GM21360 (cell line): ENCODE data around the gene PABPN1L.

ENCODE experiments used
- ATAC-seq: cut with Tn5 transposase; IDR thresholded peaks from one replicate; pipeline ENCODE4 v1.9.1; 2021; ENCODE audit warnings: mild to moderate bottlenecking, moderate library complexity; ENCODE audit not compliant: unreplicated experiment

Gene PABPN1L

GRCh38 chr16:88866151-88866920, at the start of gene PABPN1L:
TSS of gene PABPN1L (minus strand) at chr16:88866660. CDS start at chr16:88866606, 54 bp downstream.
- ATAC-seq, result no peak

DNA sequence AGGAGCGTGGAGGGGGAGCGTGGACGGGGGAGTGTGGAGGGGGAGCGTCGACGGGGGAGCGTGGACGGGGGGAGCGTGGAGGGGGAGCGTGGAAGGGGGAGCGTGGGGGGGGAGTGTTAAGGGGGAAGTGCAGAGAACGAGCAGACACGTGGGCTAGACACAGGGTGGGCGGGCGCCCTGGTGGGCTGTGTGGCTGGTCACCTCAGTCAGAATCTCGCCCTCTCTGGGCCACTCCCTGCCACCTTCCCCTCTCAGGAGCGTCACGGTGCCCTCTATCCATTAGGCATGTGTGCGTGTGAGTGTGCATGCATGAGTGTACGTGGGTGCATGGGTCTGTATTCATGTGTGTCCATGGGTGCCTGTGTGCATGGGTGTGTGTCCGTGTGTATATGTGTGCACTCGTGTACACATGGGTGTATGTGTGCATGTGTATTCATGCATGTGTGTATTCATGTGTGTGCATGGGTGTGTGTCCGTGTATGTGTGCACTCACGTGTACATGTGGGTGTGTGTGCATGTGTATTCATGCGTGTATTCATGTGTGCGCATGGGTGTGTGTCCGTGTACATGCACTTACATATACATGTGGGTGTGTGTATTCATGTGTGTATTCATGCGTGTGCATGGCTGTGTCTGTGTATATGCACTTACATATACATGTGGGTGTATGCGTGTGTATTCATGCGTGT, 49.3 kb upstream of the PABPN1L start:
- no peak for ATAC-seq

DNA sequence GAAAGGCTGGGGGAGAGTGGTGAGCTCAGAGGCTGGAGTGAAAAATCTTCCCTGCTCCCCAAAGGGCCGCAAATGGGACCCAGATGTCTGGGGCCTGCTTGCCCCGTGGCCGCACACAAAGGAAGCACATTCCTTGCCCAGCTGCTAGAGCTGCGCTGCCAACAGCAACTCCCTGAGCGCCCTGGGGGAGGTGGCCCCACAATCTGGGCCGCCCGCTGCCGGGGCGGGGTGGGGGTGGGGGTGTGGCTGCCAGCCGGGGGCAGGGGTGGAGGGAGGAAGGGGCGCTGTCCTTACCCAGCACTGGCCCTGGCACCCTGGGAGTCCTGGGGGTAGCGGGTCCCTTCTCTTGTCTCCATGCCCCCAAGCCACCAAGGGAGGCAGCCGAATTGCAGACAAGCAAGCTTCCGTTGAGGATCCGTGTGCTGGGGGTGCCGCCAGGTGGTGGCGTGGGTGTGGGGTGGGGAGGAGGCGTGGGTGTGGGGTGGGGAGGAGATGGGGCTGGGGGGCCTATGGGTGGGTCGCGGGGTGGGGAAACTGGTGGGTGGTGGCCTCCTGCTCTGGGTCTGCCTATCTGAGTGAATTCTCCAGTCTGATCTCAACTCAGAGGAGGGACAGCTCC, 48.4 kb upstream of the PABPN1L start:
- no peak for ATAC-seq

GRCh38 chr16:88913870-88914269, 47.4 kb upstream of the PABPN1L start:
- no peak for ATAC-seq

- no peak for ATAC-seq
Observed at GRCh38 chr16:88913001-88913612, 46.6 kb upstream of the PABPN1L start.

- ATAC-seq, result no peak
Observed at GRCh38 chr16:88912556-88912955, 46.1 kb upstream of the PABPN1L start.

DNA sequence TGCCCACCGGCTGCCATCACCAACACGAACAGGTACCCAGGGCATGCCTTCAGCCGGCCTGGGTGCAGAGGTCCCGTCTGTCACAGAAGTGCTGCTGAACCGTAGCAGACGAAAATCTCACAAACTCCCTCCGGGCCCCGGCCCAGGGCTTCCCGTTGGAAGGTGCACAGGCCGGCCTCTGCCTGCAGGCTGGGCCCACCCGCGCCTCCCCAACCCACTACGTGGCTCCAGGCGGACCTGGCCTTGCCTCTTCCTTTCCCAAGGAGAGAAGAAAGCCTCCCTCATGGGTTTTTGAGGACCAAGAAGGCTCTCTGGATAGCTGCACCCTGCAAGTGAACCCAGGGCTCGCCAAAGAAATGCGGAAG, 45.5 kb upstream of the PABPN1L start:
- ATAC-seq, result no peak

DNA sequence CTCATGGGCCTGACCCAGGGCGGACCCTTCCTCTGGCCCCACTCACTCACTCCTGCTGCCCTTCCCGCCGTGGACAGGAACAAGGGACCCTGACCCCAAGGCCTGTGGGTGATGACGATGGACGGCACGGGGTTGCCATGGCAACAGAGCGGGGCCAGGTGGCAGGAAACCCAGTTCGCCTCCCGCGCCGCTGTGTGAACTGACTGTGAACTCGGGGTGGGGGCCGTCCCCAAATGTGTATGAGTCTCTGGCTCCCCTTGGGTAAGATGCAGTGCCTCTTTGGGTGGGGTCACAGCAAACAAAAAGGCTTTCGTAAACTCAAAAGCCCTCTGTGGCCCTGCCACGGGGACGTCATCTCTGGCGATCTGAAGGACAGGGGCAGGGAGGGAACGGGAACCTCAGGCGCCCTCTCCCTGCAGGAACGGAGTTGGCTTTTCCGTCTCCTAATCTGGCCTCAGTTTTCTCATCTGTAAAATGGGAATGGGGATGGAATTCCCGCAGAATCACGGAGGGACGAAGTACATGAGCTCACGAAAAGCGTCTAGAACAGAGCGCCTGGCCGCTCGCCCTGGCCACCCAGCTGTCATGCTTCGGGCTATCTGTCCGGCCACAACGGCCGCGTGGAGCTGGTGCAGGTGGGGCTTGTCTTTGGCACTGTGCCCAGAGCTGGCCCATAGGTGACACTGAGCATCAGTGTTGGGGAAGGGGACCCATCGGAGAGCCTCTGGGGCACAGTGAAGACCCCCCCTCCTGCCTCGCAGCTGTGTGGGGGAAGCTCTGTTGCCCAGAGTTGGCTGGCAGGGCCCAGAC, 44.9 kb upstream of the PABPN1L start:
- ATAC-seq, result no peak

DNA sequence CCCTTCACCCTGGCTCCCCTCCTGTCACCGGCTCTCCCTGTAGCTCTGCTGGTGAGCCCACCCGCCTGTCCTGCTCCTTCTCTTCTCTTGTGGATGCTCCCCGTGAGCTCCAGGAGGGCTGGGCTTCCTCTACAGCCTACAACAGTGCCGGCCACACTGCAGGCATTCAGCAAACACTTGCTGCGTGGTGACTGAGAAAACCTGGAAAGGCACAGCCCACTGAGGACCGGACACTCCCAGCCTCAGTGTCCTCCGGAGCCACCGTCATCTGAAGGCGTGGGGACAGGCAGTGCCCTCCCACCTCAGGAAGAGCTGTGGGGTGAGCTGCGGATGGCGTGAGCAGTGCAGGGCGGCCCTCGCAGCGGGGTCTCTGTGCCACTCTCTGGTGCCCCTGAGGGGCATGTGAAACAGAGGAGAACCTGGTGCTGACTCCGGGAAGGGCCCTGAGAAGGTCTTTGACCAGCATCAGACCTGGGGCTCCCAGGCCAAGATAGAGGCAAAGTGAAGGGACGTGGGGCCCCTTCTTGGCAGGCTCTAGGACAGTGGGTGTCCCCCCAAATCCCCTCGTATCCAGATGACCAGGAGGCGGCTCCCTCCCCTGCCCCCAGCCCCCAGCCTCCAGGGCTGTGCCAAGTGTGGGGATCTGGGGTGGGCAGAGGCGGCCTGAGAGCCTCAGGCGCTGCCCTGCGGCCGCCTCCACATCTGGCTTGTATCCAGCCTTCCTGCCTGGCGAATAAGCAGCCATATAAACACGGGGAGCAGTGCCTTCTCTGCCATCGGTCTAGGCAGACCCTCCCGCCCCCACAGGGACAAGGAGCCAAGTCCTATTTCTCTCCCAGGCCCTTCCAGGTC, 44.0 kb upstream of the PABPN1L start:
- ATAC-seq, result no peak

- ATAC-seq, result no peak
Observed at GRCh38 chr16:88909431-88910210, 43.2 kb upstream of the PABPN1L start.

DNA sequence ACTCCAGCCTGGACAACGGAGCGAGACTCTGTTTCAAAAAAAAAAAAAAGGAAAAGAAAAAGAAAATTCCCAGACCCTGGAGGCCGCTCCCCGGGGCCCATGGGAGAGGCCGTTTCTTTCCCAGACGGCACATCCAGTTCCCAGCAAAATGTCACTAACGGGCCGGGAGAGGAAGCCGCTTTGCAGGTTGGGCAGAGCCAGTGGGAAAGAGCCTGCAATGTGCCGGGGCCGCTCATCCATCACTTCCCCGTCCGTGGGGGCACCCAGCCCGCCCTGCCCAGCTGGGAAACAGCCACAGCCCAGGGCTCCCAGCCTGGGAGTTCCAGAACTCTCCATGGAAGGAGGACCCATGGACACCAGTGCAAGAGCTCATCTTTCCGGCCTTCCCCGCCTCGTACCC, 41.8 kb upstream of the PABPN1L start:
- ATAC-seq, result no peak

GRCh38 chr16:88907768-88908167, 41.3 kb upstream of the PABPN1L start:
- no peak for ATAC-seq

DNA sequence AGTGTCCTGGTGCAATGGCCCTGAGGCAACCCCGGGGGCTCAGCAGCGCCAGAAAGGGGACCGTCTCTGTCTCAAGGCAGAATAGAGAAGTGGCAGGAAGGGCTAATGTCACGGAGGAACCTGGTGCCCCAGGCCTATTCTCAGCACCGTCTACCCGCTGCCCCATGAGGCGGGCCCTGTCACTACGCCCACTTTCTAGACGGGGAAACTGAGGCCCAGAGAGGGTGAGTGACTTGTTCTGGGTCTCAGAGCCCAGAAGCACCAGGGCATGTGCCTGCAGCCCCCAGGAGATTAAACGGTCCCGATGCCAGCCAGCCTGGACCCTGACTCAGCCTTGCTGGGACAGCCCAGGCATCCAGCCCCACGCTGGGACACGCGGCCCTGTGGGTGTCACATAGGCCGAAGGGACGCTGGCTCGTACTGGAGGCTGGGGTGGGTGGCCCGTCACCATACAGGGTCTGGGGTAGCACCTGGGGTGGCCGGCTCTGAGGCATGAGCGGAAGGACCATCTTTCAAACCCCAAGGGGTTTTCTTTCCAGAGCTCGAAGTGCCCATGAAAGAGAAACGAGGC, 40.2 kb upstream of the PABPN1L start:
- no peak for ATAC-seq

DNA sequence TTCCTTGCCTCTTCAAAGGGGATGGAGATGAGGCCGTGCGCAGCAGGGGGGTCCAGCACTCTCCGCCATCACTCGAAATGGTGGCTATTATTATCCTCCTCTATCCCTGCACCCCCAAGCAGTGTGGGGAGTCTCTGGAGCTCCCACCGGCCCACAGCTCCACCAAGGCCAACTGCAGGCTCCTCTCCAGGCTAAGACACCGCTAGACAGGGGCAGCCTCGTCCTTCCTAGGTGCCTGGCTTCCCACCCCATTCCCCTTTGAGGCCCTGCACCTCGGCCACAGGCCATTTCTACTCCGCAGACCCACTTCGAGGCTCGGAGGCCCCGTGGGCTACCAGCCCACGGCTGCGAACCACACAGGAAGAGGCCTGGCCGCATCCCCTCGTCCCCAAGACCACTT, 39.6 kb upstream of the PABPN1L start:
- no peak for ATAC-seq

- ATAC-seq, result no peak
Observed at GRCh38 chr16:88905563-88905962, 39.1 kb upstream of the PABPN1L start.

GRCh38 chr16:88904676-88905365, 38.4 kb upstream of the PABPN1L start:
- ATAC-seq, result no peak

GRCh38 chr16:88903267-88903666, 36.8 kb upstream of the PABPN1L start:
- ATAC-seq, result no peak

- ATAC-seq, result no peak
Observed at GRCh38 chr16:88902744-88903143, 36.3 kb upstream of the PABPN1L start.
